Neural cell (in vitro differentiated cells): ENCODE measurements around the gene BCAS4.

Experiments
- CTCF ChIP-seq: fragments of 450-650 bp; IDR thresholded peaks from 2 replicates; pipeline ENCODE4 v1.5.1; 2014; ENCODE audit warnings: antibody characterized with exemption, mild to moderate bottlenecking, moderate library complexity; ENCODE audit not compliant: poor library complexity, severe bottlenecking
- RAD21 ChIP-seq: fragments of 450-650 bp; conservative IDR thresholded peaks from 2 replicates; pipeline ENCODE4 v1.6.1; 2014; ENCODE audit warnings: antibody characterized with exemption, mild to moderate bottlenecking, moderate library complexity
- TAF1 ChIP-seq: IDR thresholded peaks from 2 replicates; pipeline ENCODE4 v1.6.1; 2012; ENCODE audit warnings: low read depth

GRCh38 chr20:50792708-50793574 lies 1.9 kb upstream of the BCAS4 start:
- TF ChIP-seq TAF1, result no peak
- no peak for TF ChIP-seq CTCF
- no peak for TF ChIP-seq RAD21
